ENCODE results near the gene TNS1.
A peak's percentile ranks its signal among the peaks of the same experiment; 100 is the strongest.

TNS1 gene

GRCh38 chr2:217938036-217938435 lies 64.8 kb downstream of the TNS1 start:
- Histone ChIP-seq H3K9me3 (ENCODE audit: low read depth, low read length) (no peaks in the 10 kb centered on the region), H3K4me3 (no peak overlapping the region), H3K27ac (peak overlapping the region; percentile 26; the same call in 1 of the 2 replicates), H3K36me3 (ENCODE audit: insufficient read depth, low read length) (0 out of 2 replicates have a peak, but pooled peaks cover under 1% of the 10 kb centered on the region), H3K9ac (ENCODE audit: insufficient read length) (no peak overlapping the region)
- DNase-seq (ENCODE audit: low read depth, low spot score): no peak
- TF ChIP-seq POLR2AphosphoS5 (IDR thresholded peaks at IDR 0.05; ENCODE audit: borderline replicate concordance, low read depth, low read length) (no peak), FOXP2 (optimal IDR thresholded peaks at IDR 0.05; ENCODE audit: control extremely low read depth, extremely low read length, insufficient read depth) (no peak), EZH2 (IDR thresholded peaks at IDR 0.05) (no peak)

GRCh38 chr2:217937446-217937845 lies 65.3 kb downstream of the TNS1 start:
- Histone ChIP-seq H3K9me3 (ENCODE audit: low read depth, low read length) (no peaks in the 10 kb centered on the region), H3K4me3 (no peak overlapping the region), H3K27ac (peak overlapping the region; percentile 26), H3K36me3 (ENCODE audit: insufficient read depth, low read length) (0 out of 2 replicates have a peak, but pooled peaks cover 3% of the 10 kb centered on the region), H3K9ac (ENCODE audit: insufficient read length) (no peak overlapping the region)
- no peak; the same call in 1 of the 2 replicates for TF ChIP-seq POLR2AphosphoS5 (IDR thresholded peaks at IDR 0.05; ENCODE audit: borderline replicate concordance, low read depth, low read length)
- no peak for TF ChIP-seq FOXP2 (optimal IDR thresholded peaks at IDR 0.05; ENCODE audit: control extremely low read depth, extremely low read length, insufficient read depth)
- no peak for TF ChIP-seq EZH2 (IDR thresholded peaks at IDR 0.05)
- DNase-seq (ENCODE audit: low read depth, low spot score): no peak

- no peak overlapping the region for H3K4me3 ChIP-seq
These were observed 65.8 kb downstream of the TNS1 start for GRCh38 chr2:217936952-217937351.

GRCh38 chr2:217935901-217936684 lies 66.7 kb downstream of the TNS1 start:
- no peak overlapping the region for H3K9ac ChIP-seq (ENCODE audit: insufficient read length)
- H3K27ac ChIP-seq: no peak overlapping the region
- no peak for DNase-seq (ENCODE audit: low read depth, low spot score)
- no peaks in the 10 kb centered on the region for H3K9me3 ChIP-seq (ENCODE audit: low read depth, low read length)
- TF ChIP-seq POLR2AphosphoS5 (IDR thresholded peaks at IDR 0.05; ENCODE audit: borderline replicate concordance, low read depth, low read length) (no peak), EZH2 (IDR thresholded peaks at IDR 0.05) (no peak), FOXP2 (optimal IDR thresholded peaks at IDR 0.05; ENCODE audit: control extremely low read depth, extremely low read length, insufficient read depth) (no peak)
- H3K4me3 ChIP-seq: no peak overlapping the region
- H3K36me3 ChIP-seq (ENCODE audit: insufficient read depth, low read length): 0 out of 2 replicates have a peak, but pooled peaks cover 3% of the 10 kb centered on the region

More at GRCh38 chr2:217936952-217937351, 65.8 kb downstream of the TNS1 start:
- H3K9ac ChIP-seq (ENCODE audit: insufficient read length): no peak overlapping the region
- DNase-seq (ENCODE audit: low read depth, low spot score): no peak
- TF ChIP-seq FOXP2 (optimal IDR thresholded peaks at IDR 0.05; ENCODE audit: control extremely low read depth, extremely low read length, insufficient read depth) (no peak), EZH2 (IDR thresholded peaks at IDR 0.05) (no peak), POLR2AphosphoS5 (IDR thresholded peaks at IDR 0.05; ENCODE audit: borderline replicate concordance, low read depth, low read length) (no peak)
- no peaks in the 10 kb centered on the region for H3K9me3 ChIP-seq (ENCODE audit: low read depth, low read length)
- peak overlapping the region; percentile 26 for H3K27ac ChIP-seq
- H3K36me3 ChIP-seq (ENCODE audit: insufficient read depth, low read length): 0 out of 2 replicates have a peak, but pooled peaks cover 3% of the 10 kb centered on the region

GRCh38 chr2:217935235-217935879 lies 67.4 kb downstream of the TNS1 start:
- TF ChIP-seq EZH2 (IDR thresholded peaks at IDR 0.05) (no peak), POLR2AphosphoS5 (IDR thresholded peaks at IDR 0.05; ENCODE audit: borderline replicate concordance, low read depth, low read length) (no peak), FOXP2 (optimal IDR thresholded peaks at IDR 0.05; ENCODE audit: control extremely low read depth, extremely low read length, insufficient read depth) (no peak)
- 0 out of 2 replicates have a peak, but pooled peaks cover 3% of the 10 kb centered on the region for H3K36me3 ChIP-seq (ENCODE audit: insufficient read depth, low read length)
- no peak overlapping the region for H3K27ac ChIP-seq
- no peak overlapping the region for H3K9ac ChIP-seq (ENCODE audit: insufficient read length)
- H3K4me3 ChIP-seq: no peak overlapping the region
- DNase-seq (ENCODE audit: low read depth, low spot score): no peak
- no peaks in the 10 kb centered on the region for H3K9me3 ChIP-seq (ENCODE audit: low read depth, low read length)

- TF ChIP-seq EZH2 (IDR thresholded peaks at IDR 0.05) (no peak), FOXP2 (optimal IDR thresholded peaks at IDR 0.05; ENCODE audit: control extremely low read depth, extremely low read length, insufficient read depth) (no peak), POLR2AphosphoS5 (IDR thresholded peaks at IDR 0.05; ENCODE audit: borderline replicate concordance, low read depth, low read length) (no peak)
- Histone ChIP-seq H3K27ac (no peak overlapping the region), H3K4me3 (no peak overlapping the region), H3K36me3 (ENCODE audit: insufficient read depth, low read length) (0 out of 2 replicates have a peak, but pooled peaks cover 3% of the 10 kb centered on the region), H3K9ac (ENCODE audit: insufficient read length) (no peak overlapping the region), H3K9me3 (ENCODE audit: low read depth, low read length) (no peaks in the 10 kb centered on the region)
- DNase-seq (ENCODE audit: low read depth, low spot score): no peak
These were observed 68.3 kb downstream of the TNS1 start for GRCh38 chr2:217934321-217935131.

GRCh38 chr2:217933617-217933993 lies 69.2 kb downstream of the TNS1 start:
- Histone ChIP-seq H3K9ac (ENCODE audit: insufficient read length) (no peak overlapping the region), H3K27ac (no peak overlapping the region), H3K4me3 (no peak overlapping the region), H3K36me3 (ENCODE audit: insufficient read depth, low read length) (0 out of 2 replicates have a peak, but pooled peaks cover 3% of the 10 kb centered on the region), H3K9me3 (ENCODE audit: low read depth, low read length) (no peaks in the 10 kb centered on the region)
- no peak for DNase-seq (ENCODE audit: low read depth, low spot score)
- TF ChIP-seq FOXP2 (optimal IDR thresholded peaks at IDR 0.05; ENCODE audit: control extremely low read depth, extremely low read length, insufficient read depth): no peak
- TF ChIP-seq EZH2 (IDR thresholded peaks at IDR 0.05): no peak
- TF ChIP-seq POLR2AphosphoS5 (IDR thresholded peaks at IDR 0.05; ENCODE audit: borderline replicate concordance, low read depth, low read length): no peak

Data from SK-N-MC (cell line).